ENCODE measurements around the gene NELFB. TPM values are rescaled to one million over a fixed set of nuclear protein-coding genes. Genes with fewer than 3 reads are reported as not detected.

NELFB gene
- total RNA-seq, 1 donor from 2014 or later, result 61.9 TPM

DNA sequence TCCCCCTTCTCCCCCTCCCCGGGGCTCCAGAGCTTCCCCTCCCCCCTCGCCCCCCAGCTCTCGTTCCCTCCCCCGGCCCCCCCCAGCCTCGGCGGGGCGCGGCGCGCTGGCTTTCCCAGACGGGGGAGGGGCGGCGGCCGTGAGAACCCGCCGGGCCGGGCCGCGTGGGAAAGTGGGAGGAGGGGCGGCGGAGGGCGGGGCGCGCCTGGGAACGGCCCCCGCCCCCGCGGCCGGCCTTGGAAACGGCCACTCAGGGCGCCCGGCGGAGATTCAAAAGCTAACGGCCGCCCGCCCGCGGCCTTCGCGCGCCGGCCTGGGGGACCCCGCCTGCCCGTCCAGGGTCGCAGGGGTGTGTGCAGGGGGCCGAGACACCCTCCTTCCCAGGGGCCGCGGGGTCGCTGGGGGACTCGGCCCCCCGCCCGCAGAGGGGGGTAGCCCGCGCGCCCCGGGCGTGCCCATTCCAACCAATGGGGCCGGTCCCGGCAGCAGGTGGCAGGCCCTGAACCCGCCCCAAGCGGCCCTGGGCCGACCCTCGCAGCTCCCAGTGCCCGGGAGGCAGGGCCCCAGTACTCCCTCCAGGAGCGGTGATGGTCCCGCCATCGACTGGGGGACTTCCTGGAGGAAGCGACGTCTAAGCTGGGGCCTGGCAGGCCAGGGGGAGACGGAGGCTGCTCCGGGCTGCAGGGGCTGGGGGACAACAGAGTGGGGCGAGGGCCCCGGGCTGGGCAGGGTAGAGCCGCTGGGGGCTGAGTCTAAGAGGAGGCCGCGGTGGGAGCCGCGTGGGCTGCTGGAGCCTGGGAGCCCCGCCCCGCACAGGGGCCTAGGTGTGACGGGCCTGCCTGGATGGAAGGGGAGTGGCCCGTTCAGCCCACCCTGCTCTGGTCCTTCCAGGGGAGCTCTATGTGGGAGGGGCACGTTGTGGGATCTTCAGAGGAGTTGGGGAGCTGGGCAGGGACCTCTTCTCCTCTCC is 61.2 kb downstream of the NELFB start:
- no peak for TF ChIP-seq CTCF (conservative IDR thresholded peaks at IDR 0.05)
- H3K36me3 Mint-ChIP-seq, result no peaks in the 10 kb centered on the region
- H3K27me3 Mint-ChIP-seq, result no peaks in the 10 kb centered on the region
- no peak overlapping the region for H3K27ac Mint-ChIP-seq
- H3K4me1 Mint-ChIP-seq (ENCODE audit: unreplicated experiment), result no peaks in the 10 kb centered on the region
- H3K9me3 Mint-ChIP-seq, result no peaks in the 10 kb centered on the region
- peak; percentile 75 for DNase-seq (ENCODE audit: extremely low spot score, unreplicated experiment)
- H3K4me3 Mint-ChIP-seq, result no peak overlapping the region

DNA sequence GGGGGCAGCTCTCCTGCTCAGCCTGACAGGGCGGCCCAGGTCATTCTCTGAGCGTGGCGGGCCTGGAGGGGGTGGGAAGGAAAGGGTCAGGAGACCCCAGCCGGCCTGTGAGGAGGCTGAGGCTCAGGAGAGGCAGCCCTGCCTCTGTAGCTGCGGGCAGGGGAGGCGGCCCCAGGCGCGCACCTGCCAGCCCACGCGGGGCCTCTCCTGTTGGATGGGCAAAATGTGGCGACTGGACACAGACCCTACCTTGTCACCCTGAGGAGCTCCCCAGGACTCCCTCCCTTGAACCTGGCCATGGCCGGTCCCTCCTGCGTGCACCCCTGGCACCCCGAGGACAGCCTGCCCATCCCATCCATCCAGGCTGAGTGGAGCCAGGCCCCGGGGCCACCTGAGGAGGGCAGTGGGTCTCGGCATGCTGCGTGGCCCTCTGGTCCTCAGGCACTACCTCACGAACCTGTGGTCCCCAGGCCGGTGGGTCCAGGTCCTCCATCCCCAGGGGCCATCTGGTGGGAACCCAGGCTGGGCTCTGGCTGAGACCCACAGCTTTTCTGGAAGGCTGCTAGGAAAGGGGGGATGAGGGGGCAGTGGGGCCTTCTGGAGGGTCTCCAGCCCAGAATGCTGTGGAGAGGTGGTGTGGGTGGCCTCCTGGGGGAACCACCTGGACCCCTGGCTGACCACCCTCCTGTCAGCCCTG is 62.0 kb downstream of the NELFB start:
- no peaks in the 10 kb centered on the region for H3K36me3 Mint-ChIP-seq
- no peaks in the 10 kb centered on the region for H3K4me1 Mint-ChIP-seq (ENCODE audit: unreplicated experiment)
- H3K27me3 Mint-ChIP-seq, result no peaks in the 10 kb centered on the region
- H3K4me3 Mint-ChIP-seq, result no peak overlapping the region
- no peaks in the 10 kb centered on the region for H3K9me3 Mint-ChIP-seq
- no peak for DNase-seq (ENCODE audit: extremely low spot score, unreplicated experiment)
- no peak overlapping the region for H3K27ac Mint-ChIP-seq
- no peak for TF ChIP-seq CTCF (conservative IDR thresholded peaks at IDR 0.05)

- Mint-ChIP-seq H3K27me3 (no peaks in the 10 kb centered on the region), H3K36me3 (no peaks in the 10 kb centered on the region), H3K27ac (no peak overlapping the region), H3K4me3 (no peak overlapping the region), H3K9me3 (no peaks in the 10 kb centered on the region), H3K4me1 (ENCODE audit: unreplicated experiment) (no peaks in the 10 kb centered on the region)
- DNase-seq (ENCODE audit: extremely low spot score, unreplicated experiment), result no peak
- TF ChIP-seq CTCF (conservative IDR thresholded peaks at IDR 0.05), result no peak
Measured at GRCh38 chr9:137317718-137318511, 62.8 kb downstream of the NELFB start.

- Mint-ChIP-seq H3K27ac (no peak overlapping the region), H3K36me3 (no peaks in the 10 kb centered on the region), H3K9me3 (no peaks in the 10 kb centered on the region), H3K4me3 (no peak overlapping the region), H3K27me3 (no peaks in the 10 kb centered on the region), H3K4me1 (ENCODE audit: unreplicated experiment) (no peaks in the 10 kb centered on the region)
- DNase-seq (ENCODE audit: extremely low spot score, unreplicated experiment), result no peak
- no peak for TF ChIP-seq CTCF (conservative IDR thresholded peaks at IDR 0.05)
Measured at GRCh38 chr9:137318602-137319001, 63.5 kb downstream of the NELFB start.

DNA sequence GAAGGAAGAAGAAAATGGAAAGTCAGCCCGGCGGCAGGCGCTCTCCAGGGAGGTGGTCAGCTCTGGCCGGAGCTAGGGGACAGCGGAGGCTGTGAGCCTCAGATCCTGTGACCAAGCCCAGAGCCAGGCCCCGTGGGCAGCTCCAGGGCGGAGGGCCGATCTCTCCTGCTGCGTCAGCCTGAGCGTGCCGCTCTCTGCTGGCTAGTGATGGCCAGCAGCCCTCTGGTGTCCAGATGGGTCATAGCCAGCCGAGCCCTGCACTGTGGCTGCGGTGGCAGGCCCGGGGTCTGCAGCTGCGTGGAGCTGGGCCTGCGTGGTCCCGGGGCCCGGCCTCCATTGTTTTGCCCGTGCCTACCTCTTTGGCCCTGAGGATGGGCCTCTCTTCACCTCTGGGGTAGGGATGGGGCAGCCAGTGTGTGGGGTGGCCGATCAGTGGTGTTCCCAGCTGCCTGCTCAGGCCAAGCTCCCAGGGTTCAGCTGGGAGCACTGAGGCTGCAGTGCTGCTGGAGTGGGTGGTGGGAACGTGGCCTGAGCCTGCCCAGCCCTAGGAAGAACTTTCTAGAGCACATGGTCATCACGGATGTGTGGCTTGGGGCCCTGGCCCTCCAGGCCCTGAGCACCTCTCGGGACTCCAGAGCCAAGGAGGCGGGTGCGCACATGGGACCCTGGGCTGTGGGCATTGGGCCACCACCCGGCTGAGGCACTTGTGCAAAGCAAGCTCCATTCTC is 64.0 kb downstream of the NELFB start:
- no peaks in the 10 kb centered on the region for H3K27me3 Mint-ChIP-seq
- no peak overlapping the region for H3K27ac Mint-ChIP-seq
- H3K4me3 Mint-ChIP-seq, result no peak overlapping the region
- no peaks in the 10 kb centered on the region for H3K36me3 Mint-ChIP-seq
- H3K4me1 Mint-ChIP-seq (ENCODE audit: unreplicated experiment), result no peaks in the 10 kb centered on the region
- H3K9me3 Mint-ChIP-seq, result no peaks in the 10 kb centered on the region
- TF ChIP-seq CTCF (conservative IDR thresholded peaks at IDR 0.05), result peak; percentile 66
- peak; percentile 72 for DNase-seq (ENCODE audit: extremely low spot score, unreplicated experiment)
